Tibial nerve (tissue), 4 donors: ENCODE measurements around the gene DNAAF6. TPM values are rescaled to one million over a fixed set of nuclear protein-coding genes. Genes with fewer than 3 reads are reported as not detected.
"Not testable (repeated sequence)": the region's sequence is repeated elsewhere in the genome, so short reads cannot be mapped to it uniquely, and the experiment has no call there.

Experiments
- DNase-seq, 2 donors: peaks; one replicate each; pipeline ENCODE4 v3.0.0-alpha.2; 2019; ENCODE audit warnings: low spot score in 2 of 2
- H3K27ac ChIP-seq, 4 donors: fragments of 200-600 bp; sonication (generic) in 3 of 4; one replicate each; pipeline ENCODE4 v1.5.1; 2017 to 2019; ENCODE audit warnings: mild to moderate bottlenecking in 1 of 4
- H3K27me3 ChIP-seq, 2 donors: fragments of 200-600 bp; sonication (generic) in 1 of 2; one replicate each; pipeline versions ENCODE4 v1.5.1 to v1.6.0; 2017 to 2019
- H3K36me3 ChIP-seq, 3 donors: fragments of 200-600 bp; sonication (generic); one replicate each; pipeline ENCODE4 v1.5.1; 2018 to 2019
- H3K4me1 ChIP-seq, 4 donors: fragments of 200-600 bp; sonication (generic) in 3 of 4; one replicate each; pipeline ENCODE4 v1.5.1; 2017 to 2019
- H3K4me3 ChIP-seq, 4 donors: fragments of 200-600 bp; sonication (generic) in 3 of 4; one replicate each; pipeline ENCODE4 v1.5.1; 2017 to 2019; ENCODE audit warnings: mild to moderate bottlenecking in 1 of 4, moderate library complexity in 1 of 4
- H3K9me3 ChIP-seq, 4 donors: fragments of 200-600 bp; sonication (generic) in 3 of 4; one replicate each; pipeline ENCODE4 v1.5.1; 2017 to 2019
- EP300 ChIP-seq, 2 donors: sonication (generic); formaldehyde crosslinking; IDR thresholded peaks; one replicate each; pipeline ENCODE4 v1.6.1; 2017; ENCODE audit warnings: antibody characterized with exemption in 2 of 2, mild to moderate bottlenecking in 1 of 2
- POLR2A ChIP-seq, 2 donors: fragments of 450-650 bp; IDR thresholded peaks; one replicate each; pipeline ENCODE4 v1.6.1; 2017; ENCODE audit warnings: antibody characterized with exemption in 2 of 2, mild to moderate bottlenecking in 2 of 2, moderate library complexity in 2 of 2
- WGBS, 2 donors: methylation state at CpG; one replicate each; pipeline ENCODE4 v1.1.5; 2018; 5-methylcytosine and 5-hydroxymethylcytosine counted together
- total RNA-seq, 4 donors: library from RNA; depleted of rRNA; stranded (reverse); fragments of >200 nt; gene quantifications; one replicate each; pipeline ENCODE4 v1.1.0, GENCODE V29; 2016
- TF ChIP-seq, protein P1 (sequence below), 5 experiments: fragments of 200-600 bp in 3 of 5; fragments of 450-650 bp in 2 of 5; sonication (generic) in 3 of 5; IDR thresholded peaks; one replicate each; pipeline ENCODE4 v1.5.1; 2016 to 2019; ENCODE audit warnings: antibody characterized with exemption in 5 of 5, mild to moderate bottlenecking in 3 of 5, moderate library complexity in 2 of 5

DNAAF6 gene
- total RNA-seq = not detected

DNA sequence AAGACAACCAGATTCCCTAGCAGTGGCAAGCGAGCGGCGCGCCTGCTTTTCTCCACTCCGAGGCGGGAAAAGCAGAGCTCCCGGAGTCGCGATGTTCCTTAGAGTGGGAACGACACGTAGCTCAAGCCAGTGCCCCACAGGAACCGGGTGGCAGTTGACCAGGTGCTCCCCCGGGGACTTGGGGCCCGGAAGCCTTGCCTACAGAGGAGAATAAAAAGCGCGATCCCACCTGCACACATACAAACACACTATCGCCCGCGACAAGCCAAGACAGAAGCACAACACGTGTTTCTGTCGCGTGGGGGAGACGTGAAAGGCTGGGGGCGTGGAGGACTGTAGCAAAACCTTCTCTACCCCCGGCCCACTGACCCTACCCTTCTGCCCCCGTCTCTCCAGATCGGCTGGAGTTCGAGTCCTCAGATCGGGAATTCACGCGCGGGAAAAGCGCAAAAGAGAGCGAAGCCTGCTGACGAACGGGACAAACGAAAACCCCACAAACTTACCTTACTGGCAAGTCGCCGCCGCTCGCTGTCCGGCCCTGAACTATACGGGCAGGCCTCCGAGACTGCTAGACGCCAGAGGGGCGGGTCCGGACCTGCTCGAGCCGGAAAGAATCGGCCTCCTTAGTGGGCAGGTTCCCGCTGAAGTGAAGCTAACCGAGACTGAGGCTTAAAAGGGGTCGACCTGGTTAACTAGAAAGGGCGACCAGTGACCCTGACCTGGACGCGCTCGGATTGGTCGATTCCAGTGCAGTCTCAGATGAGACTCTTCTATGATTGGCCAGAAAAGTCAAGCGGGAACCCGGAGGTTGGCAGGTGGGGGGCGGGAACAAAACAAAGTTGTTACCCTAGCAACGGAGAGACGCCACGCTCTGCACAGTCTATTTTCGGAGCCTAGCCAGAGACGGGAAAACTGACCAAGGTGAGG is at the start of gene DNAAF6, which contains the start of gene NUP62CL:
DNAAF6 (plus strand) TSS at position 842 of the 927 bp plus-strand sequence. CDS start 6,265 bp downstream, outside the sequence.
NUP62CL (minus strand) TSS at position 664 of the 927 bp plus-strand sequence. CDS start 31,287 bp downstream, outside the sequence.
- 1 to 51% methylated on average over 36 to 65 of the region's 66 CpGs for WGBS, 2 donors
- TF ChIP-seq, protein P1, sequence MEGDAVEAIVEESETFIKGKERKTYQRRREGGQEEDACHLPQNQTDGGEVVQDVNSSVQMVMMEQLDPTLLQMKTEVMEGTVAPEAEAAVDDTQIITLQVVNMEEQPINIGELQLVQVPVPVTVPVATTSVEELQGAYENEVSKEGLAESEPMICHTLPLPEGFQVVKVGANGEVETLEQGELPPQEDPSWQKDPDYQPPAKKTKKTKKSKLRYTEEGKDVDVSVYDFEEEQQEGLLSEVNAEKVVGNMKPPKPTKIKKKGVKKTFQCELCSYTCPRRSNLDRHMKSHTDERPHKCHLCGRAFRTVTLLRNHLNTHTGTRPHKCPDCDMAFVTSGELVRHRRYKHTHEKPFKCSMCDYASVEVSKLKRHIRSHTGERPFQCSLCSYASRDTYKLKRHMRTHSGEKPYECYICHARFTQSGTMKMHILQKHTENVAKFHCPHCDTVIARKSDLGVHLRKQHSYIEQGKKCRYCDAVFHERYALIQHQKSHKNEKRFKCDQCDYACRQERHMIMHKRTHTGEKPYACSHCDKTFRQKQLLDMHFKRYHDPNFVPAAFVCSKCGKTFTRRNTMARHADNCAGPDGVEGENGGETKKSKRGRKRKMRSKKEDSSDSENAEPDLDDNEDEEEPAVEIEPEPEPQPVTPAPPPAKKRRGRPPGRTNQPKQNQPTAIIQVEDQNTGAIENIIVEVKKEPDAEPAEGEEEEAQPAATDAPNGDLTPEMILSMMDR (IDR thresholded peaks at IDR 0.05) = no peak
- TF ChIP-seq EP300 (IDR thresholded peaks at IDR 0.05) (no peak), POLR2A (IDR thresholded peaks at IDR 0.05) (no peak)
- peaks cover 0 to 13% of the 10 kb centered on the region in 2 donors for H3K27me3 ChIP-seq
- no peaks in the 10 kb centered on the region for H3K9me3 ChIP-seq
- no peaks in the 10 kb centered on the region for H3K4me1 ChIP-seq
- H3K4me3 ChIP-seq = peak within 1 kb of the TSS; percentile 3 to 49 (median 24)
- H3K36me3 ChIP-seq = no peaks in the 10 kb centered on the region
- H3K27ac ChIP-seq = no peak within 1 kb of the TSS
- DNase-seq = peak in 1 of 2 donors; percentile 11

DNA sequence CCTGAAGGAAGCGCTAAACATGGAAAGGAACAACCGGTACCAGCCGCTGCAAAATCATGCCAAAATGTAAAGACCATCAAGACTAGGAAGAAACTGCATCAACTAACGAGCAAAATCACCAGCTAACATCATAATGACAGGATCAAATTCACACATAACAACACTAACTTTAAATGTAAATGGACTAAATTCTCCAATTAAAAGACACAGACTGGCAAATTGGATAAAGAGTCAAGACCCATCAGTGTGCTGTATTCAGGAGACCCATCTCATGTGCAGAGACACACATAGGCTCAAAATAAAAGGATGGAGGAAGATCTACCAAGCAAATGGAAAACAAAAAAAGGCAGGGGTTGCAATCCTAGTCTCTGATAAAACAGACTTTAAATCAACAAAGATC is 48.8 kb upstream of the DNAAF6 start:
- not testable (repeated sequence) for DNase-seq, H3K9me3 ChIP-seq, H3K36me3 ChIP-seq, H3K4me3 ChIP-seq, H3K27ac ChIP-seq, H3K4me1 ChIP-seq
- WGBS, 2 donors = 81 to 96% methylated on average over 3 of the region's 4 CpGs
- peaks cover 0 to 11% of the 10 kb centered on the region in 2 donors for H3K27me3 ChIP-seq

DNA sequence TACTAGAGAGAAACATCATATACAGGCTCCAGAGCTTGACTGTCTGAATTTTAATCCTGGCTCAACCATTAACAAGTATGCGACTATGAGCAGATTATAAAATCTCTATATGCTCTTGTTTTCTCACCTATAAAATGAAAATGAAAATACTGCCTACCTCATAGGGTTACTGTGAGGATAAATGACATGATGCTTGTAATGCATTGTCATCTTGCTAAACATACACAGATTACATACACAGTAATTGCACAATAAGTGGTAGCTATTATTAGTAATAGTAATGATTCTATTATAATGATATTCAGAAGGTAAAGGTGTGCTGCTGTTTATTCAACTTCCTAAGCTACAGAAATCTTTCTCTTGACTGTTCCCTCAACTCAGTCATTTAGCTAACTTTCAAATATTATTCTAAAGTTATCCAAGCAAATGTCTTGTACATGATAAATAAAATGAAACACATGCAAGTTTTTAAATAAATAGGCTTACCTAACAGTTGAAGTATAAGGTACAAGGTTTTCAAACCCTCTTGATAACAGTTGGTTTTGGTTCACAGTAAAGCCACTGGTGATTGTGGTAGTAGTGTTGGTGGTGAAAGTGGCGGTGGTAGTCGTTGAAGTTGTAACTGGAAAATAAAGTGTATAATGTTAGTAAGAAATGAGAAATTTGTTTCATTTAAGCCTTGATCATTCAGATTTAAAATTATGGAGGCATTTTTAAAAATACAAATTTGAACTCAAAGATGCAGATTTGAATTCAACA is 39.1 kb upstream of the DNAAF6 start:
- H3K27ac ChIP-seq = no peak overlapping the region
- no peaks in the 10 kb centered on the region for H3K4me1 ChIP-seq
- H3K36me3 ChIP-seq = no peaks in the 10 kb centered on the region
- no peak for DNase-seq
- 89 to 90% methylated on average over 3 of the region's 3 CpGs for WGBS, 2 donors
- no peaks in the 10 kb centered on the region for H3K27me3 ChIP-seq
- no peak for TF ChIP-seq EP300 (IDR thresholded peaks at IDR 0.05)
- no peak for TF ChIP-seq POLR2A (IDR thresholded peaks at IDR 0.05)
- TF ChIP-seq, protein P1 (IDR thresholded peaks at IDR 0.05) = no peak
- no peak overlapping the region for H3K4me3 ChIP-seq
- H3K9me3 ChIP-seq = no peaks in the 10 kb centered on the region

DNA sequence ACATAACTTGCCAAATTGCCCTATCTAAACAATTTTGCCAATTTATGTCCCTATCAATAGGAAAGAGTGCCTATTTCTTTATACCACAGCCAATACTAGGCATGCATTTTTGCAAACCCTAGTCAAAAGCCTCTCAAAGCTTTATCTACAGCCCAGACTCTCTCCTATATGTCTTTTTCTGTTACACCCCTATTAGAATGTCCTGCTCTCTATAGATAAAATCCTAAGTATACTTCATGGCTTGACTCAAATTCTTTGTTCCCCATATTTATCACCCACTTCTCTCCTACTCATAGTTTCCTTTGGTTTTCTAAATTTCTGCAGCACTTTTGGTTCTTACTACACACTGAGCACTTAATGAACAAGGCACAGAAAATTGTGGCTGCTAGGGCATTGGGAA is 38.2 kb upstream of the DNAAF6 start:
- H3K27me3 ChIP-seq = no peaks in the 10 kb centered on the region
- no peak overlapping the region for H3K27ac ChIP-seq
- no peaks in the 10 kb centered on the region for H3K36me3 ChIP-seq
- no peak overlapping the region for H3K4me3 ChIP-seq
- no peaks in the 10 kb centered on the region for H3K9me3 ChIP-seq
- no peak for DNase-seq
- no peaks in the 10 kb centered on the region for H3K4me1 ChIP-seq
- TF ChIP-seq EP300 (IDR thresholded peaks at IDR 0.05) = no peak

DNA sequence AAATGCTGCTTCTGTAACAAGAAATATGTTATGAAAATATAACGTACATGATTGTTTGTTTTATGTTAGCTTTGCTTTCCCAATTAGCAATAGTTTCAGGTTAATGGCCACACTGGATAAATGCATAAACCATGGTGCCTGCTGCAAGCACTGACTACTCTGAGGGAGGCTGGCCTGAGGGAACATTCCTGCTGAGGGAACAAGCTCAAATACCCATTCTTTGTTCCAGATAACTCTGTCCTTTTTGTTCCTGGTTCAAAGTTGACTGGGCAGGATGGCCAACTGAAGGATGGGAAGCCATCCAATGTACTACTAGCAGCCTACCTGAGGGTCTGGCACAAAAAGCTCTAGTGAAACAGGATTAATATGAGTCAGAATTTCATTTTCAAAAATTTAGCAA is 37.7 kb upstream of the DNAAF6 start:
- Histone ChIP-seq H3K27ac (no peak overlapping the region), H3K27me3 (no peaks in the 10 kb centered on the region), H3K9me3 (no peaks in the 10 kb centered on the region), H3K4me1 (no peaks in the 10 kb centered on the region), H3K4me3 (no peak overlapping the region), H3K36me3 (no peaks in the 10 kb centered on the region)
- no peak for DNase-seq
- TF ChIP-seq, protein P1 (IDR thresholded peaks at IDR 0.05) = no peak
- TF ChIP-seq EP300 (IDR thresholded peaks at IDR 0.05) = no peak
- WGBS, 2 donors = 52 to 79% methylated on average over 1 of the region's 1 CpG
